GM23338 (cell line): ENCODE data around the gene SLC25A29. TPM values are rescaled to one million over a fixed set of nuclear protein-coding genes. Genes with fewer than 3 reads are reported as not detected.
"Not testable (repeated sequence)": the region's sequence is repeated elsewhere in the genome, so short reads cannot be mapped to it uniquely, and the experiment has no call there.

ENCODE experiments used
- ATAC-seq: fragments of 200-7000 bp; cut with Tn5 transposase; 3 replicates; pipeline ENCODE4 v1.9.1; 2020
- DNase-seq: peaks from one replicate; pipeline ENCODE4 v3.0.0-alpha.2; 2015; ENCODE audit warnings: low spot score
- H2AFZ ChIP-seq: fragments of 200-600 bp; sonication (generic); 2 replicates; pipeline ENCODE4 v1.8.0; 2016; ENCODE audit warnings: antibody characterized with exemption, mild to moderate bottlenecking, moderate library complexity
- H3F3A ChIP-seq: fragments of 200-600 bp; sonication (generic); replicated peaks from 2 replicates; pipeline ENCODE4 v1.8.0; 2017; ENCODE audit warnings: antibody characterized with exemption, mixed run types, low read depth
- H3K27ac ChIP-seq: fragments of 200-600 bp; sonication (generic); 2 replicates; pipeline ENCODE4 v1.6.1; 2016; ENCODE audit warnings: low read depth
- H3K27me3 ChIP-seq: fragments of 200-600 bp; sonication (generic); 2 replicates; pipeline ENCODE4 v1.8.0; 2016; ENCODE audit warnings: mild to moderate bottlenecking, mixed run types, moderate library complexity; ENCODE audit not compliant: insufficient read depth
- H3K36me3 ChIP-seq: fragments of 200-600 bp; sonication (generic); 2 replicates; pipeline ENCODE4 v1.8.0; 2016; ENCODE audit warnings: mild to moderate bottlenecking; ENCODE audit not compliant: insufficient read depth
- H3K4me1 ChIP-seq: fragments of 200-600 bp; sonication (generic); 2 replicates; pipeline ENCODE4 v1.8.0; 2016; ENCODE audit warnings: mild to moderate bottlenecking, moderate library complexity; ENCODE audit not compliant: insufficient read depth
- H3K4me2 ChIP-seq: fragments of 200-600 bp; sonication (generic); 2 replicates; pipeline ENCODE4 v1.7.1; 2017; ENCODE audit warnings: mixed run types
- H3K4me3 ChIP-seq: fragments of 200-600 bp; sonication (generic); 2 replicates; pipeline ENCODE4 v1.6.1; 2016; ENCODE audit warnings: mixed run types
- H3K79me2 ChIP-seq: fragments of 200-600 bp; sonication (generic); replicated peaks from 2 replicates; pipeline ENCODE4 v1.8.0; 2017; ENCODE audit warnings: mild to moderate bottlenecking; ENCODE audit not compliant: insufficient read depth
- H3K9me2 ChIP-seq: fragments of 200-600 bp; sonication (generic); 2 replicates; pipeline ENCODE4 v1.8.0; 2017; ENCODE audit not compliant: insufficient read depth
- H4K20me1 ChIP-seq: fragments of 200-600 bp; sonication (generic); replicated peaks from 2 replicates; pipeline ENCODE4 v1.8.0; 2017; ENCODE audit warnings: mild to moderate bottlenecking; ENCODE audit not compliant: insufficient read depth
- H3K27ac Mint-ChIP-seq: 2 replicates; pipeline ENCODE4 v1.8.0; 2020; ENCODE audit warnings: inconsistent platforms, mild to moderate bottlenecking, moderate library complexity, mixed read lengths
- H3K27me3 Mint-ChIP-seq: 3 replicates; pipeline ENCODE4 v1.8.0; 2022; ENCODE audit warnings: low read depth, mild to moderate bottlenecking, moderate library complexity, mixed read lengths, inconsistent platforms; ENCODE audit not compliant: insufficient read depth, poor library complexity
- H3K36me3 Mint-ChIP-seq: 3 replicates; pipeline ENCODE4 v1.8.0; 2021; ENCODE audit warnings: low read depth, mild to moderate bottlenecking, inconsistent platforms, moderate library complexity, mixed read lengths
- H3K4me1 Mint-ChIP-seq: 3 replicates; pipeline ENCODE4 v1.8.0; 2020; ENCODE audit warnings: mild to moderate bottlenecking, inconsistent platforms, mixed read lengths
- H3K4me3 Mint-ChIP-seq: 3 replicates; pipeline ENCODE4 v1.8.0; 2021; ENCODE audit warnings: moderate library complexity, mild to moderate bottlenecking, inconsistent platforms, mixed read lengths
- H3K9me3 Mint-ChIP-seq: 3 replicates; pipeline ENCODE4 v1.8.0; 2020; ENCODE audit warnings: moderate library complexity, mild to moderate bottlenecking, inconsistent platforms, mixed read lengths
- CTCF ChIP-seq, 2 experiments: fragments of 200-600 bp in 1 of 2; sonication (generic) in 1 of 2; conservative IDR thresholded peaks; 2 replicates each; pipeline versions ENCODE4 v1.5.1 to v1.6.1; 2016 to 2017; ENCODE audit warnings: antibody characterized with exemption in 2 of 2, low read depth in 2 of 2, mild to moderate bottlenecking in 2 of 2, moderate library complexity in 1 of 2
- ETS1 ChIP-seq: IDR thresholded peaks from 2 replicates; pipeline ENCODE4 v1.6.1; 2016; ENCODE audit warnings: antibody characterized with exemption
- EZH2phosphoT487 ChIP-seq: fragments of 200-600 bp; sonication (generic); IDR thresholded peaks from one replicate; pipeline ENCODE4 v1.8.1; 2018; ENCODE audit warnings: antibody characterized with exemption; ENCODE audit not compliant: unreplicated experiment
- JUNB ChIP-seq: IDR thresholded peaks from one replicate; pipeline ENCODE4 v1.6.1; 2016; ENCODE audit warnings: antibody characterized with exemption; ENCODE audit not compliant: unreplicated experiment
- REST ChIP-seq: IDR thresholded peaks from one replicate; pipeline ENCODE4 v1.6.1; 2018; ENCODE audit warnings: antibody characterized with exemption; ENCODE audit not compliant: unreplicated experiment
- STAT1 ChIP-seq: IDR thresholded peaks from one replicate; pipeline ENCODE4 v1.6.1; 2016; ENCODE audit warnings: antibody characterized with exemption; ENCODE audit not compliant: unreplicated experiment
- ZNF114 ChIP-seq: fragments of 250-450 bp; sonication (Bioruptor Pico); IDR thresholded peaks from 2 replicates; pipeline ENCODE4 v1.5.0; 2020; ENCODE audit warnings: mild to moderate bottlenecking, moderate library complexity
- polyA plus RNA-seq: library from polyadenylated mRNA; unstranded; fragments of >200 nt; fragmentation: Nextera tagmentation; extraction: Ambion mirVana; gene quantifications from 2 replicates; pipeline ENCODE4 v1.2.1, GENCODE V29; 2016
- total RNA-seq: library from RNA; depleted of rRNA; stranded (reverse); fragments of >200 nt; shearing (Covaris generic); gene quantifications from 2 replicates; pipeline ENCODE4 v1.2.3, GENCODE V29; 2014

SLC25A29 gene
- total and polyA plus RNA-seq, 2 experiments from 2014 or later = 65.6 to 206 TPM

- Histone ChIP-seq H3K27ac (no peak overlapping the region), H3K9me2 (no peaks in the 10 kb centered on the region), H3K36me3 (no peaks in the 10 kb centered on the region), H3K4me3 (no peak overlapping the region), H2AFZ (no peak overlapping the region), H4K20me1 (no peaks in the 10 kb centered on the region; the same call in 1 of the 2 replicates), H3F3A (peaks cover 7% of the 10 kb centered on the region; the same call in 1 of the 2 replicates), H3K79me2 (no peaks in the 10 kb centered on the region), H3K4me1 (peaks cover 4% of the 10 kb centered on the region), H3K27me3 (no peaks in the 10 kb centered on the region), H3K4me2 (no peak overlapping the region)
- DNase-seq = no peak
- no peak for ATAC-seq
- Mint-ChIP-seq H3K4me3 (no peak overlapping the region), H3K36me3 (no peaks in the 10 kb centered on the region), H3K9me3 (no peaks in the 10 kb centered on the region), H3K27ac (peak overlapping the region; percentile 43; the same call in 1 of the 2 replicates), H3K4me1 (peaks cover 38% of the 10 kb centered on the region), H3K27me3 (peaks cover 15% of the 10 kb centered on the region)
- TF ChIP-seq JUNB = no peak
- TF ChIP-seq EZH2phosphoT487 = no peak
- TF ChIP-seq CTCF (conservative IDR thresholded peaks at IDR 0.05; ENCODE audit: low read depth in 2 of 2) = no peak
- TF ChIP-seq STAT1 = no peak
Observed at GRCh38 chr14:100312877-100313400, 6.7 kb upstream of the SLC25A29 start.

GRCh38 chr14:100312110-100312876 is 6.0 kb upstream of the SLC25A29 start:
- not testable (repeated sequence) for H3K36me3 ChIP-seq, H3K36me3 Mint-ChIP-seq, ATAC-seq, H3K4me2 ChIP-seq, H3K27ac Mint-ChIP-seq, H3K4me3 Mint-ChIP-seq, H3K79me2 ChIP-seq, H4K20me1 ChIP-seq, H3K4me3 ChIP-seq, DNase-seq, H2AFZ ChIP-seq, H3K9me3 Mint-ChIP-seq, H3K27me3 ChIP-seq, H3K27ac ChIP-seq, H3K4me1 ChIP-seq, H3K9me2 ChIP-seq
- H3F3A ChIP-seq = peaks cover 12% of the 10 kb centered on the region; the same call in 1 of the 2 replicates
- H3K27me3 Mint-ChIP-seq = peaks cover 17% of the 10 kb centered on the region
- H3K4me1 Mint-ChIP-seq = peaks cover 44% of the 10 kb centered on the region

- H3K4me1 ChIP-seq = peaks cover 9% of the 10 kb centered on the region
- peaks cover 19% of the 10 kb centered on the region for H3F3A ChIP-seq
- peaks cover 6% of the 10 kb centered on the region; the same call in 1 of the 2 replicates for H3K27me3 ChIP-seq
- peaks cover 21% of the 10 kb centered on the region for H3K27me3 Mint-ChIP-seq
- ATAC-seq (no peak), DNase-seq (no peak)
- H3K27ac ChIP-seq = no peak overlapping the region
- H3K36me3 Mint-ChIP-seq = no peaks in the 10 kb centered on the region
- no peaks in the 10 kb centered on the region for H3K9me3 Mint-ChIP-seq
- H3K4me1 Mint-ChIP-seq = peaks cover 50% of the 10 kb centered on the region
- H3K9me2 ChIP-seq = no peaks in the 10 kb centered on the region
- no peak overlapping the region for H3K27ac Mint-ChIP-seq
- no peak overlapping the region for H2AFZ ChIP-seq
- no peaks in the 10 kb centered on the region for H3K36me3 ChIP-seq
- peaks cover 5% of the 10 kb centered on the region; the same call in 1 of the 2 replicates for H4K20me1 ChIP-seq
- no peak overlapping the region for H3K4me3 Mint-ChIP-seq
- peaks cover 12% of the 10 kb centered on the region for H3K79me2 ChIP-seq
- H3K4me2 ChIP-seq = no peak overlapping the region
- no peak overlapping the region for H3K4me3 ChIP-seq
- TF ChIP-seq ETS1 (no peak), EZH2phosphoT487 (no peak), CTCF (conservative IDR thresholded peaks at IDR 0.05; ENCODE audit: low read depth in 2 of 2) (no peak), ZNF114 (no peak), STAT1 (no peak), REST (no peak)
Observed at GRCh38 chr14:100309028-100309737, 2.9 kb upstream of the SLC25A29 start.
